Umbilical cord (tissue), 2 donors: ENCODE results near the gene MYL2. TPM values are rescaled to one million over a fixed set of nuclear protein-coding genes. Genes with fewer than 3 reads are reported as not detected.
"Not testable (repeated sequence)": the region's sequence is repeated elsewhere in the genome, so short reads cannot be mapped to it uniquely, and the experiment has no call there.

Source experiments
- DNase-seq: peaks from one replicate; pipeline ENCODE4 v3.0.0-alpha.2; 2015; ENCODE audit warnings: low spot score
- total RNA-seq: library from RNA; depleted of rRNA; stranded (reverse); fragments of >200 nt; gene quantifications from one replicate; pipeline ENCODE4 v1.2.3, GENCODE V29; 2014; ENCODE audit warnings: low replicate concordance; ENCODE audit not compliant: insufficient read depth

The MYL2 gene, protein sequence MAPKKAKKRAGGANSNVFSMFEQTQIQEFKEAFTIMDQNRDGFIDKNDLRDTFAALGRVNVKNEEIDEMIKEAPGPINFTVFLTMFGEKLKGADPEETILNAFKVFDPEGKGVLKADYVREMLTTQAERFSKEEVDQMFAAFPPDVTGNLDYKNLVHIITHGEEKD
- total RNA-seq = not detected

DNA sequence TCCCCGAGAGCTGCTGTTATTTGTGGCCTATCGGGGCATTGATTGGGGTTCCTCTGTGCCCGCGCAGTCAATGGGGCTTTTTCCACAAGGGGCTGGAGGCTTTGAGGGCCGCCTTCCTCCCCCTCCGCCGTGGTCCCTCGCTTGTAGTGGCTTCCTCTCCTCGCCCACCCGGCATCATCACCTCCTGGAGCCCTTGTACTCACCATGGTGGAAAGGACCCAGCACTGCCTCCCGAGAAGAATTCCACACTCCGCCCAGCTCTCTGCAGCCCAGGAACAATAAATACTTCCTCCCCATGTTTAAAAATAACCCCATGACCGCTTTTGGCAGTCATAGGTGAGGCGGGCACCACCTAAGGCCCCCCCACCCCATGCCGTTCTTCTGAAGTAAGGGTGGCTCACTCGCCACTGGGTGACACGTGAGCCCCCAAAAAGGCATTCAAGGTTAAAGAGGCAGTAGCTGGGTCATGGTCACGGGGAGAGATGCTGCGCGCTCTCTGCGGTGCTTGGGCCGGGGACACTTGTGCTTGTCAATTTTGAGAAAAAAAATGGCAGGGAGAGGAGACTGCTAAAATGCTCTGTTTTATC lies at the start of gene MYL2:
TSS of gene MYL2 (minus strand) at position 256 of the 587 bp plus-strand sequence. CDS start at position 206, 50 bp downstream.
- DNase-seq = no peak

DNA sequence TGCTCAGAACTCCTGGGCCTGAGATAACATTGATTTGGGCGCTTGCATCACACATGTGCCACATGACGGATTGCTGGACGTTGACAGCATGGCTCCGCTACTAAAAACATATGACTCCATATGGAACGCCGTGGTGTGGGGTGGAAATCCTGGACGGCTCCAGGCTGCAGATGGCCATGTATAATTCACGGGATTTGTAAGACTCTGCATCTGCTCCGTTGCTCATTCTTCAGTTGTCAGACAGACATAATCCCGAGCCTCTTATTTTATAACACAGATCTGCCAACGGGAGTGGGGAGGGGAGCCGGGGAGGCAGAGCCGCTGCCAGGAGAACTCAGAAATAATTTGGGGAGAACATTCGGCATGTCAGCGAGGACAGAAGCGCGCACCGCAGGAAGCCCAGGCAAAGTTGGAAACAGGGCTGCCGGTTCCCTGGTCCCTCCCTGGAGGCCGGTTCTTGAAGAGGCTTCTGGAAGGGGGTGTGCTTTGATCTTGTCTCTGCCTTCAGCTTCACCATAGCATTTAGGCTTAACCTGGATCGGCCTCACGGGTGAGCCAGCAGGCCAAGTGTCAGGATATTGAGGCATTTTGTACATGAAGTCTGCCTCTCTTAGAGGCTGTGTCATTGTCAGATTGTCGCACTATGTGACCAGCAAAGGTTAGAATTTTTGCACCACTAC lies 45.8 kb upstream of the MYL2 start:
- peak; percentile 88 for DNase-seq

DNA sequence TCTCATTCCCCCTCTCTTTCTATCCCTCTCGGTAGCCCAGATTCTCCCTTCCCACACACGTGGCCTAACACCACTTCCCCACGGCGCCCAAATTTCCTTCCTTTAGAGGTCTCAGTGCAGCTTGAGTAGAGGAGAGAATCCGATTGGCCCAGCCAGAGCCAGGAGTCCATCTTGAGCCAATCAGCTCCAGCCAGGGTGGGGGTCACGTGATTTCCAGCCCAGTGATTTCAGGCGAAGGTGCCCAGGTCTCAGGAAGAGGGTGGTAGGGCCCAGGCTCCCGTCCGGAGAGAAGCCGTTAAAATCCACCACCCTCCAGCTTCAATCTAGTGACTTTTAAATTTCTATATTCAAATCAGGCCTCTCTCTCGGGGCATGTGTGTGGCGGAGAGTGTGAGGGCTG lies 45.2 kb upstream of the MYL2 start:
- no peak for DNase-seq

DNA sequence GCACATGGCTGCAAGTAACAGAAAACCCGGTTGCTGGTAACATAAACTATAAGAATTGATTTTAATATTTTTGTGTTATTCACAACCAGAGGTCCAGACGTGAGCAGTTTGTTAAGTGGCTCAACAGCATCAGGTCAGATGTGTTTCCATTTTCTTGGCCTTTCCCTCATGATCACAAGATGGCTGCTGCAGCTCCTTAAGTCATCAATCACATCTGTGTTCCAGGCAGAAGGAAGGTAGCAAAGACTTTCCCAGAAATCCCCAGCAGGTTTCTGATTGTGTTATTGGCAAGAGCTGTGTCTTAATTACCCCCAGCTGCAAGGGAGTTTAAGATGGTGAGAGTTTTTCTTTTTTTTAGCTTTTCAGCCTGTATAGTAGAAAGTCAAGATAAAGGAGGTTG lies 40.4 kb upstream of the MYL2 start:
- no peak for DNase-seq

DNA sequence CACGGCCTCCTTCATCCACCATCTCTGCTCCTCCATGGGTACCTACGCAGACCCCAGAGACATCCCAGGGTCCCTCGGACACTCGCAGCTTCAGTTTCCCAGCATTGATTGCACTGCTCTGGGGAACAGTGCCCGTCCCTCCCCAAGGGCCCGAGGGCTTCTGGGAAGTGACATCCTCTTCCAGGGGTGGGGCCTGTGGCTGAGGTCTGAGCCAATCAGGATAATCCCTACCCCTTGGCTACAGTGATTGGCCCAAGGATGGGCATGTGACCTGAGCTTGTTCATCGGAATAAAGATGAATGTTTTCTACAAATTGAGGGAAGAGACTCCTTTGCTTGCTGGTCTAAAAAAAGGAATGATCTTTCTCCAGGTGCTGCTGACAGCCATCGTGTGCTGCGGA lies 37.3 kb upstream of the MYL2 start:
- no peak for DNase-seq

DNA sequence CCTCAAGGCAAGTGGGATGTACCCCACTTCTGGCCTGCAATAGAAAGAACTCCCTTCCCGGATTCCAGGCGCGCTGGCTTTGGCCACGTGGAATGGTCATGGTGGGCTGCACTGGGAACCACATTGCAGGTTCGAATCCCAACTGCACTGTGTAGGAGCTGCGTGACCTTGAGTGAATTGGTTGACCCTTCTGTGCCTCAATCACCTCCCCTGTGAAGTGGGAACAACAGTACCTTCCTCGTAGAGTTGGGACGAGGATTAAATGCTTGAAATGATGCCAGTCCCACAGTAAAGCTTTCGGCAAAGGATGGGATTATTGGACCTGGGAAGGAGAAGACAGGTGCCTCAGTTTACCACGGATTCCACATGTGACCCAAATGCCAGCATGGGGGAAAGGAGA lies 36.8 kb upstream of the MYL2 start:
- DNase-seq = no peak

DNA sequence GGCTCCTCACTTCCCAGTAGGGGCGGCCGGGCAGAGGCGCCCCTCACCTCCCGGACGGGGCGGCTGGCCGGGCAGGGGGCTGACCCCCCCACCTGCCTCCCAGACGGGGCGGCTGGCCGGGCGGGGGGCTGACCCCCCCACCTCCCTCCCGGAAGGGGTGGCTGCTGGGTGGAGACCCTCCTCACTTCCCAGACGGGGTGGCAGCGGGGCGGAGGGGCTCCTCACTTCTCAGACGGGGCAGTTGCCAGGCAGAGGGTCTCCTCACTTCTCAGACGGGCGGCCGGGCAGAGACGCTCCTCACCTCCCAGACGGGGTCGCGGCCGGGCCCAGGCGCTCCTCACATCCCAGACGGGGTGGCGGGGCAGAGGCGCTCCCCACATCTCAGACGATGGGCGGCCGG lies 30.5 kb upstream of the MYL2 start:
- not testable (repeated sequence) for DNase-seq

DNA sequence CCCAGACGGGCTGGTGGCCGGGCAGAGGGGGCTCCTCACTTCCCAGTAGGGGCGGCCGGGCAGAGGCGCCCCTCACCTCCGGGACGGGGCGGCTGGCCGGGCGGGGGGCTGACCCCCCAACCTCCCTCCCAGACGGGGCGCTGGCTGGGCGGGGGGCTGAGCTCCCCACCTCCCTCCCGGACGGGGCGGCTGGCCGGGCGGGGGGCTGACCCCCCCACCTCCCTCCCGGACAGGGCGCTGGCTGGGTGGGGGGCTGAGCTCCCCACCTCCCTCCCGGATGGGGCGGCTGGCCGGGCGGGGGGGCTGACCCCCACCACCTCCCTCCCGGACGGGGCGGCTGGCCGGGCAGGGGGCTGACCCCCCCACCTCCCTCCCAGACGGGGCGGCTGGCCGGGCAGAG lies 30.1 kb upstream of the MYL2 start:
- not testable (repeated sequence) for DNase-seq

DNA sequence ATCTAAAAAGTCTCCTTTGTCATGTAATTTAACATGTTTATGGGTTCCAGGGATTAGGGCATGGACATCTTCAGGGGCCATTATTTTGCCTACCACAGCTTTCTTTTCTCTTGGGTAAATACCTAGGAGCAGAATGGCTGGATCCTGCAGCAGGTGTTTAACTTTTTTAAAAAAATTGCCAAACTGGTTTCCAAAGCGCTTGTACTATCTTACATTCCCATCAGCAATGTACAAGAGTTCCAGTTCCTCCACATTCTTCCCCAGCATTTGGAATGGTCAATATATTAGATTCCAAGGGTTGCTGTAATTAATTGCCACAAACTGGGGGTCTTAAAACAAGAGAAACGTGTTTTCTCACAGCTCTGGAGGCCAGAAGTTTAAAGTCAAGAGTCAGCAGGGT lies 27.7 kb upstream of the MYL2 start:
- DNase-seq = no peak

DNA sequence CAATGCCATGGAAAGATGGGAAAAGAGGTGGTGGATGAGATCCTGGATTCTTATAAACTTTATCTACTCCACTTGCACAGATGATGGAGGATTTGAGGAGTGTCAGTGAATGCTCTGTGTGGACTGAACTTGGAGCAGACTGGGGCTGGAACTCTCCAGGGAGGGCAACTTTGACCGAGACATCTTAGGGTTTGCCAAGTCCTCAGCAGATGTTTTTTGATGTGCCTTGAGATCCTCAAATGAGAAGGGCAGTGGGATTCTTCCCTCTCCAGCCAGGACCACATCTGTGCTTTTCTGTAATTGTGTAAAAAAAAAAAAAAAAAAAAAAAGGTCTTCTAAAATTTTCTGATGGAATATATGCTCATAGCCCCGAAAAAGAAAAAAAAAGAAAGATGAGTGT lies 23.0 kb upstream of the MYL2 start:
- no peak for DNase-seq

DNA sequence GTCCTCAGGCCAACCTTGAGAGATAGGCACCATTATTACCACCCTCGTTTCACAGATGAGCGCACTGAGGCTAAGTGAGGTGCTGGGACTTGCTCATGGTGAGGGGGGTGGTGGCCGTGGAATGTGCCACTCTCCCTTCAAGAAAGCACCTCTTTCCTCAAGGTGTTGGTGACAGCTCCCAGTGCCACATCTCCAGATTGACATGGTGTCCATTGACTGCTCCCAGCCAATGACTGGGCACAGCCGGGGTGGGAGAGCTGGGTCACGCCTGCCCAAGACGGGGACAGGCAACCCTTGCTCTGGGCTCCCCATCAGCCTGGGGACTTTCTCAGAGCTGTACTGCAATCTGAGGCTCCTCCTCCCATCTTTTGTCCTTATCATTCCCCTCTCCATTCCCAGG lies 21.0 kb upstream of the MYL2 start:
- DNase-seq = no peak

DNA sequence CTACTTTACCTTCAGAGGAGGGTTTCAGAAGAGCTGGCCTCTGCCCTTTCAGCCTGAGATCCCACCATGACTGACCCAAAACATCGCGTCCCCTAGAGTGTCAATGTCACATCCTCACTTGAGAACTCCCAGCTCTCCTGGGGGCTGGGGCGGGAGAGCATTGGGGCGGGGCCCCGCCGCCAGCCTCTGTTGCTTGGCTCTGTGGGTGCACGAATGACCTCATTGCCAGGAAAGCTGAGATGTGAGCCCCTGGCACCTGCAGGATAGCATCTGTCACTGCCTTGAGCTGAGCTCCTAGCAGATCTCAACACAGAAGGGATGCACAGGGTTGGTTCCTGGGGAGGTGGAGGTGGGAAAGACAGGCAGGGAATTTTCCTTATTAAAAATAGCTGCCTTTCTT lies 20.6 kb upstream of the MYL2 start:
- DNase-seq = no peak

DNA sequence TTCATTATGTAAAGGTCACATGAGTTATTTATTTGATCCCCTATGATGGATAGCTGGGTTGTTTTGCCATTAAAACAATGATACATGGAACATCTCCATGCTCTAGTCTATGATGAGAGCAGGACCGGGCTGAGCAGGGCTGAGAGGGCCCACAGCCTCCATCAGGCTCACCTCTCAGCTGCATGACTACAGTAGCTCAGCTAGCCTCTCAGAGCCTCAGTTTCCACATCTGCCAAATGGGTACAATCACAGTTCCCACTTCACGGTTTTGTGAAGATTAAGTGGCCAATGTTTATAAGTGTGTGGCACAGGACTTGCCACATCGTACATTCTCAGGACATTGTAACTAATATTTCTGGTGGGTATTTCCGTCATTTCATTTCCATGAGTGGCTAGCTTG lies 19.9 kb upstream of the MYL2 start:
- DNase-seq = no peak

DNA sequence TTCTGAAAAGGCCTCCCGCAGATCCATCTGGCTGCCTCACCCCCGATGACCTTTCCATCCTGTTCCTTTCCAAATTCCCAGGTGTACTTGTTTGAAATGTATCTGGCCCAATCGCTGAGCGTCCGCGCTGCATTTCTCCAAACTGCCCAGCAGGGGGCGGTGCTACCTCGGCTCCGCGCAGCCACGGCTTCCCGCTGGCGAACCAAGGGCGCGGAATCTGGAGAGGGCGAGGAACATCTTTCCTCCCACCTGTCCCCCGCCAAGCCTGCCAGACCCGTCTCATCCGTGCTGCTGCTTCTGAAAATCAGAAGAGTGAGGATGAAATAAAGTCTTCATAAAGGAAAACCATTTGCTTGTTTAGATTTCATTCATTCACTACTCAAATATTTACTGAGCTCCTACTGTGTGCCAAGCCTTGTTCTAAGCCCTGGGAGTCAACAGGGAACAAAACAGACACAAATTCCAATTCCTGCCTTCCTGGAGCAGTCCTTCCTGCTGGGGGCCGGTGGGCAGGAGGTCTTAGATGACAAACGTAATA lies 16.8 kb upstream of the MYL2 start:
- peak; percentile 10 for DNase-seq

DNA sequence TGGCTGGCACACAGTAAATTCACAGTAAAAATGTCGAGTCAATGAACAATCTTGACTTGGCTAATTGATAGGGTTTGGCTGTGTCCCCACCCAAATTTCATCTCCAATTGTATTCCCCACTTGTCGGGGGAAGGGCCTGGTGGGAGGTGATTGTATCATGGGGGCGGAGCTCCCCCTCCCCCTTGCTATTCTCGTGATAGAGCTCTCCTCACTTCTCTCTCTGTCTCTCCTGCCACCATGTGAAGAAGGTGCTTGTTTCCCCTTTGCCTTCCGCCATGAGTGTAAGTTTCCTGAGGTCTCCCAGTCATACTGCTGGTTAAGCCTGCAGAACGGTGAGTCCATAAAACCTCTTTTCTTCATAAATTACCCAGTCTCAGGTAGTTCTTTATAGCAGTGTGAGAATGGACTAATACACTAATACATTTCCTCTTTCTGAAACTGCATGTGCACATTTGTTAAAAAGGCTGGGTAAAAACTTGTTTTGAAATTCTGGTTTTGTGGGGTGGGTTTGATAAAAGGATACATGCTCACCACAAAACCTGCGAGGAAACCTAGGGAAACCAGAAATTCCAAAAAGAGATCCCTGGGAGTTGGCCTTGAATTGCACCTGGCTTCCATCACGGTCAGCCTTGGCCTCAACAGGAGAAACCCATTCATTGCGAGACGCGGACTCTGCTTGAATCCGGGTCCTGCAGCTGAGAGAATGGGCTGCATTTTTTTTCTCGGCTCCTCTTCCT lies 16.2 kb upstream of the MYL2 start:
- DNase-seq = no peak

DNA sequence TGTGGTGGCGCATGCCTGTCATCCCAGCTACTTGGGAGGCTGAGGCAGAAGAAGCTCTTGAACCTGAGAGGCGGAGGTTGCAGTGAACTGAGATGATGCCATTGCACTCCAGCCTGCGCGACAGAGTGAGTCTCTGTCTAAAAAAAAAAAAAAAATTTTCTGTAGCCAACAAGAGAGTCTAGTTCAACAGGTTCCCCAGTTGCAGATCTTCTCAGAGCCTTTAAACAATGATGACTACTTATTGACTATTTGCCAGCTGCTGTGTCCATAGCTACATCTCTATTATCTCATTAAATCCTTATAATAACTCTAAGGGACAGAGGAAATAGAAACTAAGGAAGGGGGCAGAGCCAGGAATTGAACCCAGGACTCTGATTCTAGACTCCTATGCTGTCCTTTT lies 15.2 kb upstream of the MYL2 start:
- no peak for DNase-seq

DNA sequence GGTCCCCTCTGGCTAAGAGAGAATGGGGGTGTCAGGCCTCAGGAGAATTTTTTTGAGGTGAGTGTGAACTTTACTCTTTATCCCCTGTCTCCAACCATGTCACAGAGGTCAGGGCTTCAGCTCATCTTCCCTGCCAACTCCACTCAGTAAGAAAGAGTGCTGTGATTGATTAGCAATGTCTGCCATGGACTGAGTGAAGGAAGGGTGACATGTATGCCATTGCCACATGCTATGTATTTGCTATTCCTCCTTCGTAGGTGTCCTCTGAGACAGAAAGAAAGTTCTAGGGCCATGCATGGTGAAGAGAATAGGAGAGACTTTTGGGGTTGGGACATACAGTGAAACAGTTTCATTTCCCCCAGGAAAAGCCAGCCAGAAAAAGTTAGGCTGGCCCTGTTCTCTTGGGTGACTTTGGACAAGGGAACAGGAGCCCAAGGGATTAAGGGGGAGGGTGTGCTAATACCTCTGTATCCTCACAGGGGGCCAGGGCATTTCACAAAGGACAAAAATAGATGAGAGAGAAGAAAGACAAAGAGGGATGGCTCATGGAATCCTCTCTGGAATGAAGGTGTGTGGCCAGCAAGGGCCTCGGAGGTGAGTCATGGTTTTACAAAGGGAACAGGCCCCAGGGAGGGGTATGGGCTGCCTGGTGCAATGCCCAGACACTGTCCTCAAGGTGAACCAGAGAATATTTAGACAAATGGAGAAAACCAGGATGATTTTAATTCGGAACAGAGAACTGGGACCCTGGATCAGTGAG lies 13.9 kb upstream of the MYL2 start:
- DNase-seq = no peak

DNA sequence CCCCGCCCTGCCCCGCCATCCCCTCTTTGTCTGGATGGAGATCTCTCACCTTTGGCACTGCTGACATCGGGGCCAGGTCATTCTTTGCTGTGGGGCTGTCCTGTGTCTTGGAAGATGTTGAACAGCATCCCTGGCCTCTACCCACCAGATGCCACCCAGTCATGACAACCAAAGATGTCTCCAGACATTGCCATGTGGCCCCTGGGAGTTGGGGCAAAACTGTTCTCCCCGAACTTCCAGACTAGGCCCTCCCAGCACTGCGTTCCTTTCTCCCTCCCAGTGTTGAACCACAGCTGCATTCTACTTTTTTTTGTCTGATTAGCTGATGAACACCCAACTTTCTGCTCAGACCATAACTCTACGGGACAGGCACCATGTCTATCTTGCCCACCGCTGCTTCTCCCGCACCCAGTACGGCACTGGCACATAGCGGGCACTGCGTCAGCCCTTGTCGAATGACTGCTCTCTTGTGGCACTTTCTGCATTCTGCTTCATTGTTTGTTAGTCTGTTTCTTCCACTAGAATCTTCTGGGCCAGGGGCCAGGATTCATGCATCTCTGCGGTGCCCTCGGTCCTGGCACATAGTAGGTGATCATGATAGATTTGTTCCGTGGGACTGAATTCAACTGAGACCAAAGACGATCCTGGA lies 13.1 kb upstream of the MYL2 start:
- DNase-seq = no peak

DNA sequence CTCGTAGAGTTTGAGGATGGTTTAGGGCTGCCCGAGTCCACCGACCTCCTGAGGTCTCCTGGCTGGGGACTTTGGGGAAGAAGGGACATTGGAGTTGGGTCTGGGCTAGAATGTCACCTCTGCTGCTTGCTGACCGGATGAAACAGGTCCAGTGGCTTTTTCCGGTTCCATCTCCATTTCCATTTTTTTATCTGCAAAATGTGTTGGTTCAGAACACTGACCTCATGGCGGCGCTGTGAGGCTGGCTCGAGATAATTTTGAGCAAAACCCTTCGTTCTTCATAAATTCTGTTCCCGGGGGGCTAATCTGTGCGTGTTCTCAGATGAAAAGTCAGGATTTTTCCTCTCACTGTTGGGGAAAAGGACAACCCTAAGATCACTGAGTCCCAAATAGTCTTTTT lies 11.7 kb upstream of the MYL2 start:
- no peak for DNase-seq

DNA sequence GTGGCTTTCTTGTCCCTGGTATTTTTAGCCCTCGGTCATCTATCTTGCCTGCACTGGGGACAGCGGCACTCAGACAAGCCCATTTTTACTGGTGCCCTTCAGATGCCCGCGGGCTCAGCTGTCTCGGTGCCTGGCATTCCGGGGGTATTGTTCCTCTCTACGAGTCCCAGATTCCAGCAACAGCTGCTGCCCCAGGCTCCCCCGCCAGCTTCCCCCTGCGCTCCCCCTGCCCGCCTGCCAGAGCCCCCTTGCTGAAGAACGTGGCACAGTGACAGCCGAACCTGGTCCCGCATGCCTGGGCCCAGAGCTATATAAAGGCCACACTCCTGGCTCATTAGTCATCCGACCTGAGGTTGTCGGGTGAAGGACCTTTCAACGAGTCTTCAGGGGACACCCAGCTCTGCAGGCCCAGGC lies 10.9 kb upstream of the MYL2 start:
- DNase-seq = no peak
